Lower leg skin (tissue), 4 donors: ENCODE results near the gene AK2. TPM values are rescaled to one million over a fixed set of nuclear protein-coding genes. Genes with fewer than 3 reads are reported as not detected.
"Not testable (repeated sequence)": the region's sequence is repeated elsewhere in the genome, so short reads cannot be mapped to it uniquely, and the experiment has no call there.

ENCODE experiments used
- DNase-seq, 2 donors: peaks; one replicate each; pipeline ENCODE4 v3.0.0-alpha.2; 2019; ENCODE audit warnings: low spot score in 2 of 2
- H3K4me3 ChIP-seq: fragments of 200-600 bp; sonication (generic); 2 replicates; pipeline ENCODE4 v1.5.1; 2017; ENCODE audit warnings: mild to moderate bottlenecking, low read depth; ENCODE audit not compliant: poor library complexity, severe bottlenecking
- POLR2A ChIP-seq, 2 donors: fragments of 450-650 bp; IDR thresholded peaks; one replicate each; pipeline ENCODE4 v1.6.1; 2016 to 2017; ENCODE audit warnings: antibody characterized with exemption in 2 of 2, mild to moderate bottlenecking in 1 of 2, moderate library complexity in 1 of 2
- WGBS, 2 donors: methylation state at CpG; one replicate each; pipeline ENCODE4 v1.1.5; 2018; 5-methylcytosine and 5-hydroxymethylcytosine counted together
- intact Hi-C: fragments of 100-400 bp; cut with DNase I; formaldehyde crosslinking; loops from one replicate; pipeline ENCODE4 v1.15.0; 2023; ENCODE audit warnings: low total_unique reads
- total RNA-seq, 4 donors: library from RNA; depleted of rRNA; stranded (reverse); fragments of >200 nt; gene quantifications; one replicate each; pipeline ENCODE4 v1.1.0, GENCODE V29; 2016
- TF ChIP-seq, protein P1 (sequence below), 3 donors: fragments of 450-650 bp; IDR thresholded peaks; one replicate each; pipeline ENCODE4 v1.5.1; 2016; ENCODE audit warnings: antibody characterized with exemption in 3 of 3, mild to moderate bottlenecking in 3 of 3, moderate library complexity in 2 of 3

The AK2 gene
- total RNA-seq, 4 donors from 2014 or later, result 90.0 to 247 (median 144) TPM

DNA sequence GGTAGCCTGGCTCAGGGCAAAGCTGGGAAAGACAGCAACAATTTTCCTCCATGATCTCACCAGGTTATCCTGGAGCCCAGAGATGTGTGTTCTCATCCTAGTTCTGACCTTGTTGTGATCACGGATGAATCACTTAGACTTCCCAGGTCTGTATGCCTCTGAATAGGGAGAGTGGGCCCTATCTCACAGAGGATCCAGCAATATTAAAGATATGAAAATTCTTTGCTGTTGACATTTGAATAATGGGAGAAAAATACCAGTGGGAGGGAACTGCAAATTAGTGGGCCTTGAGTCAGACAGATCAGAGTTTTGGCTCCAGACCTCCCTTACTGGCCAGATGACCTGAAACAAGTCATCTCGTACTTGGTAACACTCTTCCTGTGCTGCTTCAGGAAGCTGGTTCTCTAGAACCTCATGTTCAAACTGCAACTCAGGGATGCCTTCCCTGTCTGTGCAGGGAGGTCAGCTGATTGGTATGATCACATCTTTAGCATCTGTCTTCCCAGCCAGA, 39.2 kb downstream of the AK2 start:
- H3K4me3 ChIP-seq, result no peak overlapping the region
- WGBS, 2 donors, result 35 to 58% methylated on average over 2 of the region's 2 CpGs
- intact Hi-C loops, result no loop called here
- no peak for DNase-seq
- TF ChIP-seq POLR2A (IDR thresholded peaks at IDR 0.05), result no peak
- TF ChIP-seq, protein P1, sequence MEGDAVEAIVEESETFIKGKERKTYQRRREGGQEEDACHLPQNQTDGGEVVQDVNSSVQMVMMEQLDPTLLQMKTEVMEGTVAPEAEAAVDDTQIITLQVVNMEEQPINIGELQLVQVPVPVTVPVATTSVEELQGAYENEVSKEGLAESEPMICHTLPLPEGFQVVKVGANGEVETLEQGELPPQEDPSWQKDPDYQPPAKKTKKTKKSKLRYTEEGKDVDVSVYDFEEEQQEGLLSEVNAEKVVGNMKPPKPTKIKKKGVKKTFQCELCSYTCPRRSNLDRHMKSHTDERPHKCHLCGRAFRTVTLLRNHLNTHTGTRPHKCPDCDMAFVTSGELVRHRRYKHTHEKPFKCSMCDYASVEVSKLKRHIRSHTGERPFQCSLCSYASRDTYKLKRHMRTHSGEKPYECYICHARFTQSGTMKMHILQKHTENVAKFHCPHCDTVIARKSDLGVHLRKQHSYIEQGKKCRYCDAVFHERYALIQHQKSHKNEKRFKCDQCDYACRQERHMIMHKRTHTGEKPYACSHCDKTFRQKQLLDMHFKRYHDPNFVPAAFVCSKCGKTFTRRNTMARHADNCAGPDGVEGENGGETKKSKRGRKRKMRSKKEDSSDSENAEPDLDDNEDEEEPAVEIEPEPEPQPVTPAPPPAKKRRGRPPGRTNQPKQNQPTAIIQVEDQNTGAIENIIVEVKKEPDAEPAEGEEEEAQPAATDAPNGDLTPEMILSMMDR (IDR thresholded peaks at IDR 0.05), result no peak

- H3K4me3 ChIP-seq, DNase-seq, intact Hi-C loops: not testable (repeated sequence)
- WGBS, 2 donors, result 91 to 98% methylated on average over 8 of the region's 8 CpGs
These were observed 43.4 kb downstream of the AK2 start for GRCh38 chr1:32993324-32993636.

- intact Hi-C loops, result no loop called here
- peak; percentile 87 to 94 for DNase-seq
- H3K4me3 ChIP-seq, result no peak overlapping the region
- WGBS, 2 donors, result 48 to 62% methylated on average over 7 of the region's 7 CpGs
- TF ChIP-seq, protein P1 (IDR thresholded peaks at IDR 0.05), result no peak
- TF ChIP-seq POLR2A (IDR thresholded peaks at IDR 0.05), result no peak
These were observed 44.0 kb downstream of the AK2 start for GRCh38 chr1:32992489-32993323.

DNA sequence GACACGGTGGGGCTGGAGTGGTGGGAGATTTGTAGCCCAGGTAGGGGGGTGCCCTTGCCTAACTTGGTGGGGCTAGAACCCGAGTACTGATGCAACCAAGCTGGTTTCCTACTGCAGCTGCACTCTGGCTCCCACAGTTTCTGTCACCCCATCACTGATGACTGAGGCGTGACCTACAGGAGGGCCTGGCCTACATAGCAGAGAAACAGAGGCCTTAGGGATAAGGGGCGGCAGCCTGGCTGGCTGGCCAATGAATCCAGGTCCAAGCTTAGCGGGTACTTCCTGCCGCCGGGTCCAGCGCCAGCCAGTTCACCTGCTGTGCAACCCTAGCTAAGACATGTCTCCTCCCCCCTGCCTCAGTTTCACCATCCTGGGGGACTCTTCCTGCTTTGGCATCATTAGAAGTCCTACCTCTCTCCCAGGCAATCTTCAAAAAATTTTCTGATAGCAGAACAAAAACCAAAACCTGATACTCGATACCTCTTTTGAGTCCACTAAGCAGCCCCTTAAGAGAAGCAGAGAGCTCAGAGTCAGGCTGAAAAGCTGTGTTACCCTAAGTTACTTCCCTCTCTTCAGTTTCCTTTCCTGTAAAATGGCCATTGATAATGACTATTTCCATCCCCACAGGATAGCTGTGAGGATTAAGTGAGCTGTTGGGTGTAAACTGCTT, 44.7 kb downstream of the AK2 start:
- H3K4me3 ChIP-seq, result no peak overlapping the region
- DNase-seq, result no peak
- 57 to 58% methylated on average over 9 of the region's 9 CpGs for WGBS, 2 donors
- no peak for TF ChIP-seq POLR2A (IDR thresholded peaks at IDR 0.05)
- TF ChIP-seq, protein P1 (IDR thresholded peaks at IDR 0.05), result no peak
- intact Hi-C loops, result no loop called here

GRCh38 chr1:32991386-32991785, 45.3 kb downstream of the AK2 start:
- DNase-seq, result no peak
- H3K4me3 ChIP-seq, result no peak overlapping the region
- 76 to 78% methylated on average over 5 of the region's 5 CpGs for WGBS, 2 donors
- TF ChIP-seq, protein P1 (IDR thresholded peaks at IDR 0.05), result no peak
- no peak for TF ChIP-seq POLR2A (IDR thresholded peaks at IDR 0.05)
- intact Hi-C loops, result no loop called here

DNA sequence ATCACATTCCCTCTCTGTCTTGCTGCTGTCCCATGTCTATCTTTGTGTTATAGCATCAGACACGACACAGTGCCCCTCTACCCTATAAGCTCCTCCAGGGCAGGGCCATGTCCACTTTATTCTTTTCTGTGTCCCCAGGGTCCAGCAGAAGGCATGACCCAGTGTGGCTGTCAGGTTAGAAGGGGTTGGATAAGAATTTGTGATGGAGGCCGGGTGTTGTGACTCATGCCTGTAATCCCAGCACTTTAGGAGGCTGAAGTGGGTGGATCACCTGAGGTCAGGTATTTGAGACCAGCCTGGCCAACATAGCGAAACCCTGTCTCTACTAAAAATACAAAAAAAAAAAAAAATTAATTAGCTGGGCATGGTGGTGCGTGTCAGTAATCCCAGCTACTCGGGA, 45.8 kb downstream of the AK2 start:
- TF ChIP-seq, protein P1 (IDR thresholded peaks at IDR 0.05), result no peak
- no peak for TF ChIP-seq POLR2A (IDR thresholded peaks at IDR 0.05)
- intact Hi-C loops, result no loop called here
- WGBS, 2 donors, result 81 to 87% methylated on average over 5 of the region's 5 CpGs
- H3K4me3 ChIP-seq, result no peak overlapping the region
- DNase-seq, result no peak
